ENCODE measurements around the gene ANKRD34B. TPM values are rescaled to one million over a fixed set of nuclear protein-coding genes. Genes with fewer than 3 reads are reported as not detected.

The ANKRD34B gene
- total RNA-seq, 2 donors from 2014 or later = not detected

GRCh38 chr5:80576383-80576782 lies 6.3 kb upstream of the ANKRD34B start:
- DNase-seq (ENCODE audit: low spot score) = no peak
- intact Hi-C loops (cut with DNase I) = no loop called here

- DNase-seq (ENCODE audit: low spot score) = no peak
- intact Hi-C loops (cut with DNase I) = no loop called here
Observed at GRCh38 chr5:80573062-80573461, 3.0 kb upstream of the ANKRD34B start.

GRCh38 chr5:80569086-80569960 lies 757 bp downstream of the ANKRD34B start:
- no peak for DNase-seq (ENCODE audit: low spot score)
- intact Hi-C loops (cut with DNase I) = no loop called here

GRCh38 chr5:80568251-80568650 lies 1.8 kb downstream of the ANKRD34B start:
- intact Hi-C loops (cut with DNase I) = no loop called here
- DNase-seq (ENCODE audit: low spot score) = no peak

- intact Hi-C loops (cut with DNase I) = no loop called here
- no peak for DNase-seq (ENCODE audit: low spot score)
Observed at GRCh38 chr5:80566711-80567259, 3.3 kb downstream of the ANKRD34B start.

- intact Hi-C loops (cut with DNase I) = loop anchor here in 1 of 2 donors (1.0 kb wide), 1 partner anchor 18 kb away; no protein-coding TSS in a partner anchor
Observed at GRCh38 chr5:80565330-80565729, 4.8 kb downstream of the ANKRD34B start.

GRCh38 chr5:80559244-80559643 lies 10.8 kb downstream of the ANKRD34B start:
- intact Hi-C loops (cut with DNase I) = loop anchor here in 1 of 2 donors (2.0 kb wide), 1 partner anchor 52 kb away; no protein-coding TSS in a partner anchor

More at GRCh38 chr5:80565330-80565729, 4.8 kb downstream of the ANKRD34B start:
- DNase-seq (ENCODE audit: low spot score) = no peak

GRCh38 chr5:80555099-80555498 lies 15.0 kb downstream of the ANKRD34B start:
- intact Hi-C loops (cut with DNase I) = no loop called here
- no peak for DNase-seq (ENCODE audit: low spot score)

More at GRCh38 chr5:80559244-80559643, 10.8 kb downstream of the ANKRD34B start:
- no peak for DNase-seq (ENCODE audit: low spot score)

GRCh38 chr5:80554646-80555045 lies 15.4 kb downstream of the ANKRD34B start:
- intact Hi-C loops (cut with DNase I) = no loop called here
- no peak for DNase-seq (ENCODE audit: low spot score)

- intact Hi-C loops (cut with DNase I) = no loop called here
- no peak for DNase-seq (ENCODE audit: low spot score)
Observed at GRCh38 chr5:80541392-80541791, 28.7 kb downstream of the ANKRD34B start.

GRCh38 chr5:80540691-80541090 lies 29.4 kb downstream of the ANKRD34B start:
- intact Hi-C loops (cut with DNase I) = no loop called here
- no peak for DNase-seq (ENCODE audit: low spot score)

- no peak for DNase-seq (ENCODE audit: low spot score)
- intact Hi-C loops (cut with DNase I) = no loop called here
Observed at GRCh38 chr5:80516826-80517225, 53.3 kb downstream of the ANKRD34B start.

GRCh38 chr5:80509362-80509761 lies 60.7 kb downstream of the ANKRD34B start:
- intact Hi-C loops (cut with DNase I) = no loop called here
- DNase-seq (ENCODE audit: low spot score) = no peak

- intact Hi-C loops (cut with DNase I) = no loop called here
- DNase-seq (ENCODE audit: low spot score) = no peak
Observed at GRCh38 chr5:80508844-80509243, 61.2 kb downstream of the ANKRD34B start.

GRCh38 chr5:80507663-80508062 lies 62.4 kb downstream of the ANKRD34B start:
- intact Hi-C loops (cut with DNase I) = loop anchor here in 1 of 2 donors (2.0 kb wide), 1 partner anchor 51 kb away; no protein-coding TSS in a partner anchor
- DNase-seq (ENCODE audit: low spot score) = no peak

Other genes with a start within 250 kb of the ANKRD34B start
- gene ZFYVE16, start 162.2 kb downstream of the ANKRD34B start, total RNA-seq = 10 to 100 TPM; 35.2 to 41.3 TPM
- gene FAM151B, start 82.2 kb downstream of the ANKRD34B start, total RNA-seq = 1 to 10 TPM; 2.1 to 3.2 TPM
- gene MSH3, start 84.4 kb upstream of the ANKRD34B start, total RNA-seq = 10 to 100 TPM; 12.3 to 13.0 TPM
- gene DHFR, start 84.7 kb upstream of the ANKRD34B start, total RNA-seq = 1 to 10 TPM; 3.6 to 9.3 TPM